K562 (cell line): ENCODE measurements around the gene ACOX1. TPM values are rescaled to one million over a fixed set of nuclear protein-coding genes. Genes with fewer than 3 reads are reported as not detected.
A peak's percentile ranks its signal among the peaks of the same experiment; 100 is the strongest.

Source experiments
- ATAC-seq: fragments of 200-7000 bp; cut with Tn5 transposase; 3 replicates; pipeline ENCODE4 v1.9.1; 2020; ENCODE audit warnings: moderate library complexity
- BruUV-seq: library from RNA; stranded (reverse); fragments of 400-500 nt; replicated peaks from 2 replicates; lab custom pipeline; 2021; lab: Mats Ljungman, UMichigan
- CTCF ChIA-PET: fragments of 300-600 bp; formaldehyde crosslinking; extraction: SDS; loops from one replicate; lab custom pipeline; 2021; ENCODE audit warnings: low intra/inter-chr PET ratio; lab: Yijun Ruan, JAX
- POLR2A ChIA-PET: fragments of 300-600, 350-650 bp; sonication (Branson Sonifier 250); formaldehyde crosslinking; extraction: SDS; loops from one replicate; lab custom pipeline; 2021; ENCODE audit warnings: antibody characterized with exemption, inconsistent platforms; lab: Yijun Ruan, JAX
- DNase-seq, 4 experiments: peaks; one replicate each; pipeline versions ENCODE4 v3.0.0 to v3.0.0-alpha.2; 2011 to 2018; ENCODE audit warnings: low spot score in 3 of 4, mixed read lengths in 3 of 4; ENCODE audit errors: extremely low read depth in 1 of 4
- FAIRE-seq: peaks from 2 replicates; lab custom pipeline; 2011; peaks lifted over from hg19 to GRCh38; lab: Jason Lieb, UNC
- H2AFZ ChIP-seq: 2 replicates; pipeline ENCODE4 v1.6.0; 2011; ENCODE audit warnings: low read depth, low read length, control low read depth, inconsistent platforms
- H3K27ac ChIP-seq: fragments of 200-600 bp; 3 replicates; pipeline ENCODE4 v1.8.0; 2011; ENCODE audit warnings: low read depth, mild to moderate bottlenecking, control low read depth, inconsistent platforms, low read length, moderate library complexity, mixed read lengths; ENCODE audit errors: extremely low read depth
- H3K27me3 ChIP-seq, 2 experiments: fragments of 300-600 bp in 1 of 2; 2 replicates in 1 of 2; 3 replicates in 1 of 2; pipeline versions ENCODE4 v1.6.0 to v1.8.0; 2011; ENCODE audit warnings: inconsistent platforms in 2 of 2, low read length in 2 of 2, mild to moderate bottlenecking in 1 of 2, mixed read lengths in 1 of 2, moderate library complexity in 1 of 2; ENCODE audit not compliant: control insufficient read depth in 2 of 2, insufficient read depth in 2 of 2
- H3K36me3 ChIP-seq: fragments of 300-600 bp; 3 replicates; pipeline ENCODE4 v1.8.0; 2011; ENCODE audit warnings: mild to moderate bottlenecking, low read length, inconsistent platforms; ENCODE audit not compliant: control insufficient read depth, insufficient read depth
- H3K4me1 ChIP-seq, 2 experiments: fragments of 200-600 bp in 1 of 2; replicated peaks in 1 of 2; 2 replicates in 1 of 2; 3 replicates in 1 of 2; pipeline versions ENCODE4 v1.5.1 to v1.8.0; 2011; ENCODE audit warnings: inconsistent platforms in 2 of 2, low read length in 2 of 2, mild to moderate bottlenecking in 1 of 2, mixed read lengths in 1 of 2, moderate library complexity in 1 of 2; ENCODE audit not compliant: control insufficient read depth in 2 of 2, insufficient read depth in 2 of 2
- H3K4me2 ChIP-seq: 2 replicates; pipeline ENCODE4 v1.6.1; 2011; ENCODE audit warnings: low read length, control low read depth, inconsistent platforms, mixed read lengths; ENCODE audit not compliant: insufficient read depth
- H3K4me3 ChIP-seq: fragments of 200-600 bp; sonication (generic), shearing (Covaris generic); 2 replicates; pipeline ENCODE4 v1.5.1; 2016; ENCODE audit warnings: control low read depth, inconsistent platforms
- H3K79me2 ChIP-seq: fragments of 200-600 bp; 3 replicates; pipeline ENCODE4 v1.8.0; 2011; ENCODE audit warnings: low read length, inconsistent platforms; ENCODE audit not compliant: control insufficient read depth, insufficient read depth
- H3K9ac ChIP-seq, 2 experiments: 2 replicates each; pipeline versions ENCODE4 v1.6.0 to v1.6.1; 2011; ENCODE audit warnings: low read depth in 2 of 2, low read length in 2 of 2, control low read depth in 1 of 2, inconsistent platforms in 1 of 2, mild to moderate bottlenecking in 1 of 2, mixed read lengths in 1 of 2; ENCODE audit not compliant: insufficient read depth in 1 of 2
- H3K9me1 ChIP-seq: one replicate; pipeline ENCODE4 v1.6.0; 2011; ENCODE audit warnings: inconsistent platforms, mild to moderate bottlenecking, low read length, moderate library complexity; ENCODE audit not compliant: control insufficient read depth, insufficient read depth
- H3K9me3 ChIP-seq: replicated peaks from 2 replicates; pipeline ENCODE4 v1.5.1; 2011; ENCODE audit warnings: low read depth, low read length, inconsistent platforms; ENCODE audit not compliant: control insufficient read depth, insufficient read depth
- H4K20me1 ChIP-seq: replicated peaks from 2 replicates; pipeline ENCODE4 v1.6.1; 2011; ENCODE audit warnings: low read length, inconsistent platforms, mixed read lengths; ENCODE audit not compliant: control insufficient read depth, insufficient read depth
- CBFA2T2 ChIP-seq: fragments of 450-650 bp; conservative IDR thresholded peaks from 2 replicates; pipeline ENCODE4 v1.6.1; 2017; ENCODE audit warnings: mild to moderate bottlenecking
- CBFA2T3 ChIP-seq: fragments of 450-650 bp; IDR thresholded peaks from 2 replicates; pipeline ENCODE4 v1.6.1; 2017
- CREB5 ChIP-seq: fragments of 250-450 bp; sonication (Bioruptor Pico); IDR thresholded peaks from 2 replicates; pipeline ENCODE4 v1.5.0; 2020; ENCODE audit warnings: mild to moderate bottlenecking
- CREM ChIP-seq: IDR thresholded peaks from 2 replicates; pipeline ENCODE4 v1.6.1; 2014; ENCODE audit warnings: antibody characterized with exemption, low read depth
- DDX20 ChIP-seq: fragments of 450-650 bp; IDR thresholded peaks from 2 replicates; pipeline ENCODE4 v1.6.1; 2016; ENCODE audit warnings: missing genetic modification characterization, low read depth, mild to moderate bottlenecking, missing compliant biosample characterization, moderate library complexity
- E2F3 ChIP-seq: fragments of 250-450 bp; sonication (Bioruptor Pico); IDR thresholded peaks from 2 replicates; pipeline ENCODE4 v1.4.0; 2020; ENCODE audit warnings: mild to moderate bottlenecking
- JUND ChIP-seq, 2 experiments: IDR thresholded peaks; 2 replicates in 1 of 2; 3 replicates in 1 of 2; pipeline ENCODE4 v1.6.1; 2011; ENCODE audit warnings: borderline replicate concordance in 2 of 2, low read depth in 2 of 2, low read length in 2 of 2, improper control_type of control experiment in 1 of 2, missing biosample characterization in 1 of 2, missing genetic modification characterization in 1 of 2, missing genetic modification reagents in 1 of 2
- KDM1A ChIP-seq, 2 experiments: fragments of 450-650 bp; IDR thresholded peaks; 2 replicates each; pipeline ENCODE4 v1.6.1; 2016; ENCODE audit warnings: mild to moderate bottlenecking in 2 of 2
- MEIS2 ChIP-seq: fragments of 450-650 bp; IDR thresholded peaks from 2 replicates; pipeline ENCODE4 v1.6.1; 2014; ENCODE audit warnings: mild to moderate bottlenecking; ENCODE audit not compliant: partially characterized antibody
- MTA1 ChIP-seq: fragments of 450-650 bp; IDR thresholded peaks from 2 replicates; pipeline ENCODE4 v1.6.1; 2017; ENCODE audit warnings: borderline replicate concordance
- SIN3A ChIP-seq, 2 experiments: fragments of 150-350 bp in 1 of 2; IDR thresholded peaks; 2 replicates each; pipeline ENCODE4 v1.6.1; 2011 to 2016; ENCODE audit warnings: borderline replicate concordance in 2 of 2, low read depth in 2 of 2, low read length in 2 of 2, mild to moderate bottlenecking in 2 of 2, moderate library complexity in 2 of 2; ENCODE audit not compliant: control insufficient read depth in 1 of 2
- TCF3 ChIP-seq: sonication (generic); formaldehyde crosslinking; IDR thresholded peaks from 2 replicates; pipeline ENCODE4 v1.4.0; 2020; ENCODE audit warnings: mild to moderate bottlenecking, missing genetic modification reagents
- TRIM28 ChIP-seq: fragments of 450-650 bp; IDR thresholded peaks from 2 replicates; pipeline ENCODE4 v1.6.1; 2017
- ZNF134 ChIP-seq: fragments of 250-450 bp; sonication (Bioruptor Pico); conservative IDR thresholded peaks from 2 replicates; pipeline ENCODE4 v1.4.0; 2020
- ZNF3 ChIP-seq: fragments of 250-450 bp; sonication (Bioruptor Pico); IDR thresholded peaks from 2 replicates; pipeline ENCODE4 v1.5.0; 2021; ENCODE audit warnings: mild to moderate bottlenecking, moderate library complexity
- ZNF395 ChIP-seq: fragments of 200-800 bp; sonication (Bioruptor generic); IDR thresholded peaks from 2 replicates; pipeline ENCODE4 v1.6.1; 2017; ENCODE audit warnings: missing genetic modification characterization, missing compliant biosample characterization
- ZNF431 ChIP-seq: sonication (generic); formaldehyde crosslinking; IDR thresholded peaks from 2 replicates; pipeline ENCODE4 v1.8.0; 2022; ENCODE audit warnings: mild to moderate bottlenecking, missing genetic modification reagents
- ZNF785 ChIP-seq: fragments of 250-450 bp; sonication (Bioruptor Pico); IDR thresholded peaks from 2 replicates; pipeline ENCODE4 v1.4.0; 2020; ENCODE audit warnings: mild to moderate bottlenecking
- WGBS: fragments of 100-300 bp; shearing (Covaris generic); methylation state at CpG from one replicate; pipeline ENCODE4 v1.1.6; 2016; ENCODE audit warnings: low coverage, mixed read lengths; ENCODE audit not compliant: insufficient coverage; ENCODE audit errors: missing lambda C conversion rate; 5-methylcytosine and 5-hydroxymethylcytosine counted together
- in situ Hi-C: fragments of 300-500 bp; cut with MboI; formaldehyde crosslinking; loops from 4 replicates; pipeline ENCODE4 v1.15.0; 2018; ENCODE audit warnings: inconsistent platforms, mixed read lengths
- intact Hi-C: fragments of 100-400 bp; cut with micrococcal nuclease; formaldehyde crosslinking; loops from 2 replicates; pipeline ENCODE4 v1.14.2; 2022
- polyA plus RNA-seq, 8 experiments: library from polyadenylated mRNA; depleted of rRNA in 4 of 8; stranded (reverse) in 5 of 8; unstranded in 3 of 8; fragments of >200 nt; fragmentation: Nextera tagmentation in 2 of 8; fragmentation: Illumina TruSeq in 1 of 8; extraction: Ambion mirVana in 2 of 8; extraction: Trizol in 1 of 8; gene quantifications; 2 replicates each; pipeline versions ENCODE4 v1.2.1 to v1.2.3, GENCODE V29; 2011 to 2014; ENCODE audit warnings: inconsistent platforms in 1 of 8, missing spikeins in 1 of 8
- total RNA-seq, 7 experiments: library from RNA; depleted of rRNA in 6 of 7; stranded (reverse); fragments of >200 nt in 6 of 7; fragmentation: Illumina TruSeq in 2 of 7; extraction: Trizol in 2 of 7; gene quantifications; 2 replicates each; pipeline versions ENCODE4 v1.2.1 to v1.2.3, GENCODE V29; 2011 to 2021; ENCODE audit warnings: low replicate concordance in 1 of 7
- TF ChIP-seq, protein P1 (sequence below): fragments of 450-650 bp; IDR thresholded peaks from 2 replicates; pipeline ENCODE4 v1.6.1; 2016

The ACOX1 gene
- total and polyA plus RNA-seq, 9 of the 15 experiments (the other 6 are each of a cell fraction or from before 2014, with no cell fraction given) = 7.8 to 24.1 (median 14.5) TPM

GRCh38 chr17:75959051-75959838, 19.7 kb downstream of the ACOX1 start:
- no peak overlapping the region for H3K27ac ChIP-seq
- no peak overlapping the region for H3K4me3 ChIP-seq
- POLR2A ChIA-PET = interaction anchor here (1.4 to 2.1 kb wide), 6 partner anchors 9 to 20 kb away, joined by 3 to 6 read pairs (median 4); partner anchors contain the start of genes ACOX1, FBF1 and TEN1
- TF ChIP-seq CBFA2T2 = 0 out of 2 replicates have a peak, but pooled peaks have one; percentile 27
- TF ChIP-seq ZNF785 = no peak
- no peak for TF ChIP-seq DDX20 (tag)
- TF ChIP-seq, protein P1, sequence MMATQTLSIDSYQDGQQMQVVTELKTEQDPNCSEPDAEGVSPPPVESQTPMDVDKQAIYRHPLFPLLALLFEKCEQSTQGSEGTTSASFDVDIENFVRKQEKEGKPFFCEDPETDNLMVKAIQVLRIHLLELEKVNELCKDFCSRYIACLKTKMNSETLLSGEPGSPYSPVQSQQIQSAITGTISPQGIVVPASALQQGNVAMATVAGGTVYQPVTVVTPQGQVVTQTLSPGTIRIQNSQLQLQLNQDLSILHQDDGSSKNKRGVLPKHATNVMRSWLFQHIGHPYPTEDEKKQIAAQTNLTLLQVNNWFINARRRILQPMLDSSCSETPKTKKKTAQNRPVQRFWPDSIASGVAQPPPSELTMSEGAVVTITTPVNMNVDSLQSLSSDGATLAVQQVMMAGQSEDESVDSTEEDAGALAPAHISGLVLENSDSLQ = peak; percentile 53
- TF ChIP-seq MEIS2 = peak; percentile 13
- TF ChIP-seq CBFA2T3 = peak; percentile 48
- no peak for TF ChIP-seq JUND (IDR thresholded peaks at IDR 0.05; ENCODE audit: borderline replicate concordance, low read depth, low read length)
- no peak for TF ChIP-seq JUND (tag; IDR thresholded peaks at IDR 0.05; ENCODE audit: borderline replicate concordance, low read depth, low read length)
- no peak for TF ChIP-seq MTA1
- no peak for TF ChIP-seq CREM
- TF ChIP-seq E2F3 (CRISPR knock-in tag) = no peak
- TF ChIP-seq ZNF3 (CRISPR knock-in tag) = no peak
- TF ChIP-seq SIN3A (IDR thresholded peaks at IDR 0.05; ENCODE audit: borderline replicate concordance in 2 of 2, control insufficient read depth in 1 of 2, low read depth in 2 of 2, low read length in 2 of 2) = no peak
- TF ChIP-seq CREB5 = no peak
- no peak for TF ChIP-seq TRIM28
- TF ChIP-seq KDM1A (IDR thresholded peaks at IDR 0.05) = 0 out of 4 replicates have a peak, but pooled peaks have one; percentile 16 to 27
- 0 out of 2 replicates have a peak, but pooled peaks have one; percentile 17 for TF ChIP-seq TCF3 (CRISPR knock-in tag)
- TF ChIP-seq ZNF134 (CRISPR knock-in tag) = no peak
- no peak for TF ChIP-seq ZNF431
- no peak for TF ChIP-seq ZNF395

More at GRCh38 chr17:75959051-75959838, 19.7 kb downstream of the ACOX1 start:
- FAIRE-seq (peak; percentile 55), DNase-seq (no peak), ATAC-seq (peak; percentile 57)
- peaks cover 3 to 14% of the 10 kb centered on the region in 2 experiments; a peak in 4 of 5 replicates for H3K4me1 ChIP-seq
- no peak overlapping the region for H2AFZ ChIP-seq
- no peaks in the 10 kb centered on the region for H3K79me2 ChIP-seq
- no peaks in the 10 kb centered on the region for H4K20me1 ChIP-seq
- intact Hi-C loops = no loop called here
- in situ Hi-C loops = no loop called here
- H3K9ac ChIP-seq = no peak overlapping the region
- no peaks in the 10 kb centered on the region for H3K9me1 ChIP-seq
- no TSS peak for BruUV-seq
- no peak overlapping the region for H3K4me2 ChIP-seq
- H3K36me3 ChIP-seq = peaks cover 16% of the 10 kb centered on the region; the same call in 2 of the 3 replicates
- CTCF ChIA-PET = no interaction called here
- WGBS = 10% methylated on average over 8 of the region's 8 CpGs
- no peaks in the 10 kb centered on the region for H3K9me3 ChIP-seq
- no peaks in the 10 kb centered on the region for H3K27me3 ChIP-seq
